Fibroblast of lung (primary cell): ENCODE results near the gene SMIM12. TPM values are rescaled to one million over a fixed set of nuclear protein-coding genes. Genes with fewer than 3 reads are reported as not detected.

Experiments used
- DNase-seq, 2 donors: peaks; one replicate each; pipeline versions ENCODE4 v3.0.0 to v3.0.0-alpha.2; 2010; ENCODE audit warnings: low read depth in 2 of 2
- H2AFZ ChIP-seq: 2 replicates; pipeline ENCODE4 v1.5.1; 2012; ENCODE audit warnings: low read length, control low read depth, inconsistent platforms
- H3K27ac ChIP-seq: 2 replicates; pipeline ENCODE4 v1.5.1; 2011; ENCODE audit warnings: low read length, control low read depth; ENCODE audit not compliant: insufficient read depth
- H3K27me3 ChIP-seq: 2 replicates; pipeline ENCODE4 v1.5.1; 2011; ENCODE audit warnings: mild to moderate bottlenecking, low read length; ENCODE audit not compliant: control insufficient read depth, insufficient read depth
- H3K36me3 ChIP-seq: 2 replicates; pipeline ENCODE4 v1.5.1; 2011; ENCODE audit warnings: low read length; ENCODE audit not compliant: control insufficient read depth, insufficient read depth
- H3K4me1 ChIP-seq: 2 replicates; pipeline ENCODE4 v1.5.1; 2011; ENCODE audit warnings: low read length; ENCODE audit not compliant: control insufficient read depth, insufficient read depth; ENCODE audit errors: extremely low read depth
- H3K4me2 ChIP-seq: 2 replicates; pipeline ENCODE4 v1.5.1; 2011; ENCODE audit warnings: low read length, control low read depth; ENCODE audit not compliant: insufficient read depth; ENCODE audit errors: extremely low read depth
- H3K4me3 ChIP-seq, 4 experiments: fragments of 200-600 bp in 1 of 4; sonication (generic) in 1 of 4; replicated peaks in 1 of 4; 2 replicates each; pipeline ENCODE4 v1.5.1; 2011 to 2016; ENCODE audit warnings: low read length in 4 of 4, low read depth in 3 of 4, mild to moderate bottlenecking in 3 of 4, control low read depth in 2 of 4, inconsistent platforms in 1 of 4, mixed read lengths in 1 of 4; ENCODE audit not compliant: insufficient read depth in 1 of 4; ENCODE audit errors: control extremely low read depth in 1 of 4
- H3K79me2 ChIP-seq: 2 replicates; pipeline ENCODE4 v1.5.1; 2012; ENCODE audit warnings: mild to moderate bottlenecking, low read length, inconsistent platforms; ENCODE audit not compliant: control insufficient read depth, insufficient read depth
- H3K9ac ChIP-seq: 2 replicates; pipeline ENCODE4 v1.5.1; 2011; ENCODE audit warnings: mild to moderate bottlenecking, low read length, control low read depth; ENCODE audit not compliant: insufficient read depth
- H3K9me3 ChIP-seq: 2 replicates; pipeline ENCODE4 v1.5.1; 2012; ENCODE audit warnings: low read depth, low read length; ENCODE audit not compliant: control insufficient read depth, insufficient read depth
- H4K20me1 ChIP-seq: 2 replicates; pipeline ENCODE4 v1.5.1; 2011; ENCODE audit warnings: low read length; ENCODE audit not compliant: control insufficient read depth, insufficient read depth; ENCODE audit errors: extremely low read depth
- CTCF ChIP-seq, 2 donors: IDR thresholded peaks in 1 of 2; conservative IDR thresholded peaks in 1 of 2; 1 replicate in 1 of 2; 2 replicates in 1 of 2; pipeline ENCODE4 v1.5.1; 2011 to 2012; ENCODE audit warnings: low read length in 2 of 2, control low read depth in 1 of 2, inconsistent platforms in 1 of 2, low read depth in 1 of 2, mild to moderate bottlenecking in 1 of 2
- EZH2 ChIP-seq: IDR thresholded peaks from 2 replicates; pipeline ENCODE4 v1.5.1; 2012; ENCODE audit warnings: low read length, control low read depth, mild to moderate bottlenecking; ENCODE audit errors: missing control alignments
- polyA plus RNA-seq, 2 donors: library from polyadenylated mRNA; depleted of rRNA in 1 of 2; stranded (reverse) in 1 of 2; unstranded in 1 of 2; fragments of >200 nt; gene quantifications; 2 replicates each; pipeline ENCODE4 v1.2.1, GENCODE V29; 2011 to 2012; ENCODE audit warnings: missing spikeins in 1 of 2
- total RNA-seq: library from RNA; depleted of rRNA; stranded (reverse); fragments of >200 nt; gene quantifications from 2 replicates; pipeline ENCODE4 v1.2.1, GENCODE V29; 2014

SMIM12 gene
- total and polyA plus RNA-seq, 2 donors (not counting 1 experiment from before 2014, with no cell fraction given): 18.2 to 59.7 TPM

DNA sequence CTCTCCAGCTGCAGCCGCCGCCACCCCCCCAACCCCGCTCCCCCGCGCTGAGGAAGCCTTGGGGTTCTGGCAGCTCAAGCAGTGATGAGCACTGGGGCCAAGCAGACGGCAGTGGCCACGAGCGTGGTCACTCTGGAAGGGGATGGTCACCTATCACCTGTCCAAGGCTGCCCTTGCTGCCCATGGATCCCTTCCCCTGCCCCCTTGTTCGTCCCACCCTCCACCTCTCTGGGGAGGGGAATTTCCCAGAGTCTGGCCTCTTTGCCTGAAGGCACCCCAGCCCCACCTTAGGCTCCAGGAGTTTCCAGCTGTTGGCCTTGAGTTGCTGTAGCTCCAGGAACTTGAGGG is 7.2 kb upstream of the SMIM12 start:
- Histone ChIP-seq H3K79me2 (no peaks in the 10 kb centered on the region), H3K9me3 (no peaks in the 10 kb centered on the region), H3K4me3 (peak overlapping the region in 1 of 4 experiments; percentile 75), H2AFZ (peak overlapping the region; percentile 86), H3K4me1 (peaks cover 2% of the 10 kb centered on the region), H3K9ac (no peak overlapping the region), H3K36me3 (no peaks in the 10 kb centered on the region), H3K4me2 (no peak overlapping the region), H4K20me1 (no peaks in the 10 kb centered on the region), H3K27me3 (peaks cover 8% of the 10 kb centered on the region), H3K27ac (no peak overlapping the region)
- TF ChIP-seq EZH2: no peak
- no peak for TF ChIP-seq CTCF (conservative IDR thresholded peaks at IDR 0.05 in 1 of 2, IDR thresholded peaks at IDR 0.05 in 1 of 2; ENCODE audit: low read depth in 1 of 2, low read length in 2 of 2)
- no peak for DNase-seq

DNA sequence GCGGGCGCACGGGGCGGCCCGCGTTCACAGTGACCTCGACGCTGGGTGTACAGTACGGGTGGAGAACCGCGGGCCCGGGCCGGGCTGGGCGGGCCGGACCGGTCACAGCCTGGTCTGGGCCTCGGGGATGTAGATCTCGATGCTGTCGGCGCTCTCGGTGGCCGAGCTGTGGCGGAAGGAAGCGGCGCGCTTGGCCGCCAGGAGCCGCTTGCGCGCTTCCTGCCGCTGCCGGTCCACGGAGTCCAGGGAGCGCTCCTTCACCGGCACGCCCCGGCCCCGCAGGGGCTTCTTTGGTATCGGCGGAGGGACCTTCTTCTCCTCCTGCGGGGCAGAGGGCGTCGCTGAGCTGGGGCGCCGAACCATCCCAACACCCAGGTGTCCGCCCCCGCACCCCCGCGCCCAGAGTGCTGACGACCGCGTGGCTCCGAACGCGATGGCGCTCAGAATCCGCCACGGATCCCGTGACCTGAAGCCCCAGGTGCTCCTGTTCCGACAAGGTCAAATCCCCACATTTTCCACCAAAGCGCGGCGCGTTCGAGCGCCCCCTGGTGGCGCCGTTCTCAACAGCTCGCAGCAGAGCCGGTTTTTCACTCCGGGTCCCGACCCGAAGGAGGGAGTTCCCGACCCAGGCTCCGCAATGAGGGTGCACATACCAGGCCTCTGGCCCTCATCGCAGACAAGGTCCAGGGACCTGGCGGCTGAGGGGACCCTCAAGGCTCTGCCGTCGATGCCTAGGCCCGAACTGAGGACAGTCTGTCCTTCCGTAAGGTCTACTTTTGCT is 6.6 kb upstream of the SMIM12 start:
- Histone ChIP-seq H3K4me1 (peaks cover 2% of the 10 kb centered on the region), H4K20me1 (no peaks in the 10 kb centered on the region), H2AFZ (peak overlapping the region; percentile 86), H3K27me3 (peaks cover 6% of the 10 kb centered on the region), H3K4me3 (peak overlapping the region; percentile 61 to 75 (median 70)), H3K4me2 (peak overlapping the region; percentile 79), H3K36me3 (no peaks in the 10 kb centered on the region), H3K27ac (no peak overlapping the region), H3K79me2 (no peaks in the 10 kb centered on the region), H3K9me3 (no peaks in the 10 kb centered on the region), H3K9ac (peak overlapping the region; percentile 52)
- peak; percentile 43 to 73 for DNase-seq
- no peak for TF ChIP-seq EZH2
- TF ChIP-seq CTCF (conservative IDR thresholded peaks at IDR 0.05 in 1 of 2, IDR thresholded peaks at IDR 0.05 in 1 of 2; ENCODE audit: low read depth in 1 of 2, low read length in 2 of 2): peak; percentile 84 to 92

DNA sequence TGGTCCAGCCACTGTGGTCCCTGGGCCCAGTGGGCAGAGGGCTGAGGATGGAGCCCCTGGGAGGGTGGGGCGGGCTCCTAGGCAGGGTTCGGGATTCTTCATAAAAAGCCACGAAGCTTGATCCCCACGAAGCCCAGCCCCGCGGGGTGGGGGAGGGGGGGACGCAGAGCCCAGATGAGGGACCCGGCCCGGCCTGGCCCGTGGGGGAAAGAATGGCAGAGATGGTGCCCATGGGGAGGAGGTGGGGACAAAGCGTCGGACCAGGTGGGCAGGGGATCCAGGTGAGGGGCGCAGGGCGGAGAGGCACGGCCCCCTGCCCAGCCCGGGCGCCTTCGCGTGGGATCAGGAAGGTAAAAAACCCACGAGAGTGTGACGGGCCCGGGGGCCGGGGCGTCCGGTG is 6.0 kb upstream of the SMIM12 start:
- H3K9ac ChIP-seq: no peak overlapping the region
- peak overlapping the region in 1 of 4 experiments; percentile 75 for H3K4me3 ChIP-seq
- H3K79me2 ChIP-seq: no peaks in the 10 kb centered on the region
- no peak overlapping the region for H3K27ac ChIP-seq
- H3K27me3 ChIP-seq: peaks cover 6% of the 10 kb centered on the region
- no peak overlapping the region for H2AFZ ChIP-seq
- no peak for DNase-seq
- H3K9me3 ChIP-seq: no peaks in the 10 kb centered on the region
- TF ChIP-seq CTCF (conservative IDR thresholded peaks at IDR 0.05 in 1 of 2, IDR thresholded peaks at IDR 0.05 in 1 of 2; ENCODE audit: low read depth in 1 of 2, low read length in 2 of 2) (no peak), EZH2 (no peak)
- H3K4me2 ChIP-seq: no peak overlapping the region
- no peaks in the 10 kb centered on the region for H3K36me3 ChIP-seq
- H3K4me1 ChIP-seq: peaks cover 2% of the 10 kb centered on the region
- no peaks in the 10 kb centered on the region for H4K20me1 ChIP-seq
